ENCODE results near the gene RASGRP1.

- TF ChIP-seq CTCF (IDR thresholded peaks at IDR 0.05) (no peak), POLR2A (IDR thresholded peaks at IDR 0.05) (no peak)
Measured at GRCh38 chr15:38490242-38490922, 74.2 kb downstream of the RASGRP1 start.
